ENCODE measurements around the gene AP2S1. TPM values are rescaled to one million over a fixed set of nuclear protein-coding genes. Genes with fewer than 3 reads are reported as not detected.

Gene AP2S1
- total and polyA plus RNA-seq, 2 experiments from 2014 or later, result 140 to 299 TPM

DNA sequence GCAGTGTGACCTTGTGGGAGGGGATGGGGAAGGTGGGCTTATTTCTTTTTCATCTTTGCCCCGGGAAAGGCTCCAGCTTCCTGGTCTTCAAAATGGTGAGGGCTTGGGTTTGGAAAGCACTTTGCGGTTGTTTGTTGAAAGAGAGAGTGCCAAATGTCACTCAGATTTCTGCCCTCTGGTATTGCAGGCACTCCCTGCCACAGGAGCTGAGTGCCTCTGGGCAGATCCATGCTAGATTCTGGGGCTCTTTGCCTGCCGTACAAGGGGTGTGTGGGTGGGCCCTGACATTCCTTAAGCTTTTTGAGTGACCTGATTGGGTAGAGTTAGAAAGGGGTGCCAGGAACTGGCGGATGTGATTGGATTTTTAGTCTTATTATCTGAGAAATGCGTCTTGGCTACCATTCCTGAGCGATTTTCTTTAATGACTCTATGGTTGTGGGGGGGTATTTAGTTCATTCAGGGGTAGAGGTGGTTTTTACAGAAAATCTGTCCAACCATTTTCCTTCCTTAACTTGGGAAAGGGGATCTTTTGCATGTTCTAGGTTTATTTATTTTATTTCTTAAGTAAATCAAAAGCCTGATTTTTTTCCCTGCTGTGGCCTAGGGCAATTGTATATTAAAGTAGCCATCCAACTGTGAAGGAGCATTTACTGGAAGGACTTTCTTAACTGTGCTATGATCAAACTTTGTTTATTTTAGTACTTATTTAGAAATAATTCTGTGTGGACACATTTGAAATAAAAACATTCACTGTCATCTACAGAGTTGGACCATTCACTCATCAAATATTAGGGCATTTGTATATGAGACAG lies 13.4 kb upstream of the AP2S1 start:
- H3F3A ChIP-seq (replicated peaks; ENCODE audit: low read depth), result peaks cover 23% of the 10 kb centered on the region
- Mint-ChIP-seq H3K9me3 (no peaks in the 10 kb centered on the region; the same call in 2 of the 3 replicates), H3K27ac (no peak overlapping the region), H3K27me3 (ENCODE audit: insufficient read depth, low read depth, poor library complexity) (peaks cover 7% of the 10 kb centered on the region), H3K4me3 (no peak overlapping the region), H3K36me3 (ENCODE audit: low read depth) (peaks cover 5% of the 10 kb centered on the region; the same call in 1 of the 3 replicates), H3K4me1 (peaks cover 28% of the 10 kb centered on the region)
- no peaks in the 10 kb centered on the region for H3K36me3 ChIP-seq (ENCODE audit: insufficient read depth)
- H3K4me3 ChIP-seq, result peak overlapping the region; percentile 95
- H3K79me2 ChIP-seq (replicated peaks; ENCODE audit: insufficient read depth), result peaks cover 78% of the 10 kb centered on the region
- TF ChIP-seq EZH2 (IDR thresholded peaks at IDR 0.05; ENCODE audit: low read depth, unreplicated experiment) (no peak), POLR2AphosphoS5 (IDR thresholded peaks at IDR 0.05; ENCODE audit: low read depth) (0 out of 2 replicates have a peak, but pooled peaks have one; percentile 27)
- H3K4me1 ChIP-seq (ENCODE audit: insufficient read depth), result peaks cover 66% of the 10 kb centered on the region
- no peaks in the 10 kb centered on the region for H3K9me2 ChIP-seq (ENCODE audit: insufficient read depth)
- ATAC-seq (peak; percentile 58), DNase-seq (ENCODE audit: low spot score) (peak; percentile 92)
- H3K27me3 ChIP-seq (ENCODE audit: insufficient read depth), result no peaks in the 10 kb centered on the region
- H2AFZ ChIP-seq, result no peak overlapping the region
- H3K4me2 ChIP-seq, result peak overlapping the region; percentile 100
- peak overlapping the region; percentile 70 for H3K27ac ChIP-seq (ENCODE audit: low read depth)
- H4K20me1 ChIP-seq (replicated peaks; ENCODE audit: insufficient read depth), result peaks cover 59% of the 10 kb centered on the region

DNA sequence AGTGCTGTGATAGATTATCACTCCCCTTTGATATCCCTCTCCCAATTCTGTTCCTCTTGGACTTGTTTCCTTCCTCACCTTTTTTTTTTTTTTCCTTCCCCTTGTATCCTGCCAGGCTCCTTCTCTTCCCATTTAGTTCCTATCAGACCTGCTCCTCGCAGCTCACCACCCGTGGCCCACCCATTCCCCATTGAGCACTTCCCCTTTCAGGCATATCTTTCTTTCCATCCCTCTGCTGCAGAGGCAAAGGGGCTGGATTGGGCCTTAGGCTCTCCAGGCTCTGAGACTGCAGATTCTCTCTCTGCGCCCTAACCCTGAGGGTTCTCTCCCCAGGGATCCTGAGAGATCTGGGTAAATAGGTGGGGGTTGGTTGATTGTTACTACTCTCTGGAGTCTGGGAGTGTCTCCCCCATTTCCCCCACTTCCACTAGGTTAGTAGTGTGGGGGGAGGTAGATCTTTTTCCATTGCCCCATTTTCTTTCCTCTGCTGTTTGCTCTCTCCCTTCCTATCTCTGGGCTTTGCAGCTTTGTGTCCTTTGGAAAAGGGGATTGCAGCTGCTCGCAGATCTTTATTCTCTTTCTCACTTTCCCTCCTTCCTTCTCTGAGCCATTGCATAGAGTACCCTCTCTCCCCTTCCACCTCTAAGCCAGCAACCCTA lies 12.5 kb upstream of the AP2S1 start:
- DNase-seq (ENCODE audit: low spot score) (peak; percentile 34), ATAC-seq (no peak)
- no peak overlapping the region for H2AFZ ChIP-seq
- peaks cover 78% of the 10 kb centered on the region for H3K79me2 ChIP-seq (replicated peaks; ENCODE audit: insufficient read depth)
- Mint-ChIP-seq H3K36me3 (ENCODE audit: low read depth) (peaks cover 5% of the 10 kb centered on the region; the same call in 1 of the 3 replicates), H3K9me3 (no peaks in the 10 kb centered on the region; the same call in 2 of the 3 replicates), H3K27ac (no peak overlapping the region), H3K27me3 (ENCODE audit: insufficient read depth, low read depth, poor library complexity) (peaks cover 7% of the 10 kb centered on the region), H3K4me3 (no peak overlapping the region), H3K4me1 (peaks cover 28% of the 10 kb centered on the region)
- H3K36me3 ChIP-seq (ENCODE audit: insufficient read depth), result no peaks in the 10 kb centered on the region
- H3K4me1 ChIP-seq (ENCODE audit: insufficient read depth), result peaks cover 58% of the 10 kb centered on the region
- no peaks in the 10 kb centered on the region for H3K27me3 ChIP-seq (ENCODE audit: insufficient read depth)
- H4K20me1 ChIP-seq (replicated peaks; ENCODE audit: insufficient read depth), result peaks cover 50% of the 10 kb centered on the region
- TF ChIP-seq ETS1 (IDR thresholded peaks at IDR 0.05), result no peak
- H3K4me2 ChIP-seq, result peak overlapping the region; percentile 100
- H3K9me2 ChIP-seq (ENCODE audit: insufficient read depth), result no peaks in the 10 kb centered on the region
- peaks cover 27% of the 10 kb centered on the region for H3F3A ChIP-seq (replicated peaks; ENCODE audit: low read depth)
- H3K4me3 ChIP-seq, result peak overlapping the region; percentile 95
- peak overlapping the region; percentile 70 for H3K27ac ChIP-seq (ENCODE audit: low read depth)

DNA sequence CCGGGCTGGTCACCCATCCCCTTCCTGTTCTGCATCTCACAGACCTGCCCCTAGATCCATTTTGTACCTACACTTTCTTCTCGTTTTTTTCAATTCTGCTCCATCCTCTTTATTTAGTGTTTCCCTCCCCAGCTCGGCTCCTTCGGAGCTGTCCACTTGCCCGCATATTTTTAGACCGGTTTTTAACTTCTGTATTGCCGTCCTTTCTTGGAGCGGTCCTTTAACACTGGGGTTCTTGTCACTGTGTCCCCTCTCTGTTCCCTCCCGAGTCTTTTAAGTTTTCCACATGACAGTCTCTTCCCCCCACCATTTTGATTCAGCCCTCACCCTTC lies 11.8 kb upstream of the AP2S1 start:
- H3K27ac ChIP-seq (ENCODE audit: low read depth), result peak overlapping the region; percentile 70; the same call in 1 of the 2 replicates
- peaks cover 54% of the 10 kb centered on the region for H3K4me1 ChIP-seq (ENCODE audit: insufficient read depth)
- H3K79me2 ChIP-seq (replicated peaks; ENCODE audit: insufficient read depth), result peaks cover 75% of the 10 kb centered on the region
- ATAC-seq, result no peak
- no peak for DNase-seq (ENCODE audit: low spot score)
- H3K9me3 Mint-ChIP-seq, result no peaks in the 10 kb centered on the region; the same call in 2 of the 3 replicates
- no peaks in the 10 kb centered on the region for H3K36me3 ChIP-seq (ENCODE audit: insufficient read depth)
- no peaks in the 10 kb centered on the region for H3K27me3 ChIP-seq (ENCODE audit: insufficient read depth)
- peaks cover 7% of the 10 kb centered on the region for H3K27me3 Mint-ChIP-seq (ENCODE audit: insufficient read depth, low read depth, poor library complexity)
- H3K4me2 ChIP-seq, result peak overlapping the region; percentile 100
- H3K27ac Mint-ChIP-seq, result no peak overlapping the region
- no peaks in the 10 kb centered on the region for H3K9me2 ChIP-seq (ENCODE audit: insufficient read depth)
- peaks cover 44% of the 10 kb centered on the region for H4K20me1 ChIP-seq (replicated peaks; ENCODE audit: insufficient read depth)
- peaks cover 23% of the 10 kb centered on the region for H3K4me1 Mint-ChIP-seq
- H3K4me3 Mint-ChIP-seq, result no peak overlapping the region
- peaks cover 30% of the 10 kb centered on the region for H3F3A ChIP-seq (replicated peaks; ENCODE audit: low read depth)
- H3K4me3 ChIP-seq, result peak overlapping the region; percentile 95
- peaks cover 5% of the 10 kb centered on the region; the same call in 1 of the 3 replicates for H3K36me3 Mint-ChIP-seq (ENCODE audit: low read depth)
- H2AFZ ChIP-seq, result no peak overlapping the region
- TF ChIP-seq, protein P1, sequence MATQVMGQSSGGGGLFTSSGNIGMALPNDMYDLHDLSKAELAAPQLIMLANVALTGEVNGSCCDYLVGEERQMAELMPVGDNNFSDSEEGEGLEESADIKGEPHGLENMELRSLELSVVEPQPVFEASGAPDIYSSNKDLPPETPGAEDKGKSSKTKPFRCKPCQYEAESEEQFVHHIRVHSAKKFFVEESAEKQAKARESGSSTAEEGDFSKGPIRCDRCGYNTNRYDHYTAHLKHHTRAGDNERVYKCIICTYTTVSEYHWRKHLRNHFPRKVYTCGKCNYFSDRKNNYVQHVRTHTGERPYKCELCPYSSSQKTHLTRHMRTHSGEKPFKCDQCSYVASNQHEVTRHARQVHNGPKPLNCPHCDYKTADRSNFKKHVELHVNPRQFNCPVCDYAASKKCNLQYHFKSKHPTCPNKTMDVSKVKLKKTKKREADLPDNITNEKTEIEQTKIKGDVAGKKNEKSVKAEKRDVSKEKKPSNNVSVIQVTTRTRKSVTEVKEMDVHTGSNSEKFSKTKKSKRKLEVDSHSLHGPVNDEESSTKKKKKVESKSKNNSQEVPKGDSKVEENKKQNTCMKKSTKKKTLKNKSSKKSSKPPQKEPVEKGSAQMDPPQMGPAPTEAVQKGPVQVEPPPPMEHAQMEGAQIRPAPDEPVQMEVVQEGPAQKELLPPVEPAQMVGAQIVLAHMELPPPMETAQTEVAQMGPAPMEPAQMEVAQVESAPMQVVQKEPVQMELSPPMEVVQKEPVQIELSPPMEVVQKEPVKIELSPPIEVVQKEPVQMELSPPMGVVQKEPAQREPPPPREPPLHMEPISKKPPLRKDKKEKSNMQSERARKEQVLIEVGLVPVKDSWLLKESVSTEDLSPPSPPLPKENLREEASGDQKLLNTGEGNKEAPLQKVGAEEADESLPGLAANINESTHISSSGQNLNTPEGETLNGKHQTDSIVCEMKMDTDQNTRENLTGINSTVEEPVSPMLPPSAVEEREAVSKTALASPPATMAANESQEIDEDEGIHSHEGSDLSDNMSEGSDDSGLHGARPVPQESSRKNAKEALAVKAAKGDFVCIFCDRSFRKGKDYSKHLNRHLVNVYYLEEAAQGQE (IDR thresholded peaks at IDR 0.05; ENCODE audit: unreplicated experiment), result no peak
- TF ChIP-seq ZNF114 (CRISPR knock-in tag; IDR thresholded peaks at IDR 0.05) (no peak), CREB1 (CRISPR knock-in tag; IDR thresholded peaks at IDR 0.05; ENCODE audit: low read depth) (no peak), EZH2 (IDR thresholded peaks at IDR 0.05; ENCODE audit: low read depth, unreplicated experiment) (no peak), POLR2AphosphoS5 (IDR thresholded peaks at IDR 0.05; ENCODE audit: low read depth) (no peak)

All from GM23338 (cell line).